LNCAP (cell line): ENCODE results near the gene GSG1L.

Experiments used
- TF ChIP-seq, protein P1 (sequence below): fragments of 450-650 bp; IDR thresholded peaks from 2 replicates; pipeline ENCODE4 v1.5.1; 2017; ENCODE audit warnings: mild to moderate bottlenecking

The GSG1L gene

DNA sequence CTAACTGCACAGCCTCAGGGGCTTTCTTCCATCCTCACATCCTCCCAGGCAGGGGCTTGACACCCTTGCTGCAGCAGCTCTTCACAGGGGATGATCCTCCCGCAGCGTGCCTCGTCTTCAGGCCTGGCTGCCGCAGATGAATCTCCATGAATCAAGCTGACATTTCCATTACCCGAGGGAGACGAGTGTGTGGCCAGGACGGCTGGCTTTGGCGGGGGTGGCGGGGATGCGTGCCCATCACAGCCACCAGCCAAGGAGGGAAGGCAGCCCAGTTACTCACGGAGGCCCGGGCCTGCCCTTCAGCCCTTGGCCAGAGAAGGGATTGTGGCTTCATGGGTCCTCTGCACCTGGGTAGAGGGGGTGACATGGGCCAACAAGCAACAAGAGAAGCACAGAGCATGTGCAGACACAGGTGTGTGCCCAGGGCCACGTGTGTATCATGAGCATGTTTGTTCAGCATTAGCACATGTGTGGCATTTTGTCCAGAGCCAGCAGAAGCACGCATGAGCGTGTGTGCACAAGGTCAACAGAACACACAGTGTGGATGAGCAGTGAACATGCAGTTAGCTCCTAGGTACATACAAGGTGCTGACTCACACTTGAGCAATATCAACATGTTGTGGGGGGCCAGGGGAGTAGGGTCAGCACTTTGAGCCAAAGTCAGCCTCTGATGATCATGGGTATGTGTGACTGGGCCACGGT, 277.1 kb downstream of the GSG1L start:
- TF ChIP-seq, protein P1, sequence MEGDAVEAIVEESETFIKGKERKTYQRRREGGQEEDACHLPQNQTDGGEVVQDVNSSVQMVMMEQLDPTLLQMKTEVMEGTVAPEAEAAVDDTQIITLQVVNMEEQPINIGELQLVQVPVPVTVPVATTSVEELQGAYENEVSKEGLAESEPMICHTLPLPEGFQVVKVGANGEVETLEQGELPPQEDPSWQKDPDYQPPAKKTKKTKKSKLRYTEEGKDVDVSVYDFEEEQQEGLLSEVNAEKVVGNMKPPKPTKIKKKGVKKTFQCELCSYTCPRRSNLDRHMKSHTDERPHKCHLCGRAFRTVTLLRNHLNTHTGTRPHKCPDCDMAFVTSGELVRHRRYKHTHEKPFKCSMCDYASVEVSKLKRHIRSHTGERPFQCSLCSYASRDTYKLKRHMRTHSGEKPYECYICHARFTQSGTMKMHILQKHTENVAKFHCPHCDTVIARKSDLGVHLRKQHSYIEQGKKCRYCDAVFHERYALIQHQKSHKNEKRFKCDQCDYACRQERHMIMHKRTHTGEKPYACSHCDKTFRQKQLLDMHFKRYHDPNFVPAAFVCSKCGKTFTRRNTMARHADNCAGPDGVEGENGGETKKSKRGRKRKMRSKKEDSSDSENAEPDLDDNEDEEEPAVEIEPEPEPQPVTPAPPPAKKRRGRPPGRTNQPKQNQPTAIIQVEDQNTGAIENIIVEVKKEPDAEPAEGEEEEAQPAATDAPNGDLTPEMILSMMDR = no peak

DNA sequence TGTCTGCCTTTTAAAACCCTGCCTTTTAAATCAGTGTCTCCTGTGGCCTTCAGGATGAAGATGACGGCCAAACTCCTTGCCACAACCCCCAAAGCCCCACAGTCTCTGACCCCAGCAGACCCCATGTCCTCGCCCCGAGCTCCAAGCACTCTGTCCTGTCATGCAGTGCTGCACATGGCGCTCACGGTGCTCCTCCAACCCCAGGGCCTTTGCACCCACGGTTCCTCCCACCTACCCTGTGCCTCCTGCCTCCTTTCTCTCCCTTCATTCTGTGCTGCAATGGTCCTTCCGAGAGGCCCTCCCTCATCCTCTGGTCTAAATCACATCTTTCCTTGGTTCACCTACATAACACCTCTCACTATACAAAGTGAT, 278.2 kb downstream of the GSG1L start:
- TF ChIP-seq, protein P1 = no peak

DNA sequence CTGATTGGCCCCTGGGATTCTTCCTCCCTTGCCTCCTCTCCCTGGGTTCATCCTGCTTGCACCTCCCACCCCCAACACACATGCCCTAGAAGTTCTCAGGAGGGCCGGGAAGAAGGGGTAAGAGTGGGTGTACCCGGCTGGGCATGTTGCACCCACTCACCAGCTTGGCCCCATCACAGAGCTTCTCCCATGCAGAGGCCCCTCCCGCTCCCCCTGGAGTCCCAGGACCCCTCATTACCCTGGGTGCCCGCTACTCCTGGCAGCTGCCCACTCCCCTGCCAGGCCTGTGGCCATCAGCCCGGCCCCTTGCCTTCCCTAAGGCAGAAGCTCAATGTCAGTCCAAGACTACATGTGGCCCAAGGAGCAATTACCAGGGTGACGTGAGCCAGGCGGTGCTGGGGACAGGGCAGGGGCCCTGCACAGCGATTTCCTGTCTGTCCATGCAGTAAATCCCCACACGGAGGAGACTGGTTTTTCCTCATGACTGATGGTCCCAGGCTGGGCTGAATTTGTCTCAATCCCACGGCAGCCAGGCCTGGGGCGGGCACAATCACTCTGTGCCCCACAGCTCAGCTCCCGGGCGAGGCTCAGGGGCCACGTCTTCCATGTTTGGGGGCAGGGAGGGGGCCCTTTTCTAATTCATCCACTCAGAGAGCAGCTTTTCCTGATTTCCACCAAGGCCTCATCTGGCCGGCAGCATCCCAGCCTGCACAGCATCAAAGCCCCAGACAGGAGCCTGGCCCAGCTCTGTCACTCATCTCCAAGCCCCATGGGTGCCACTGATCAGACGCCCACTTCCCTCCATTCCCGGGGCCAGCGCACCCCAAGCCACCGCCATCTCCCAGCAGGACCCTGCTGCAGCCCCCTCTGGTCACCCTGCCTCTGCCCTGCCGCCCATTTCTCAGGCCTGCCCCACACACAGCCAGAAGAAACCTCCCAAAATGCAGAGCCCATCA, 278.9 kb downstream of the GSG1L start:
- TF ChIP-seq, protein P1 = no peak

DNA sequence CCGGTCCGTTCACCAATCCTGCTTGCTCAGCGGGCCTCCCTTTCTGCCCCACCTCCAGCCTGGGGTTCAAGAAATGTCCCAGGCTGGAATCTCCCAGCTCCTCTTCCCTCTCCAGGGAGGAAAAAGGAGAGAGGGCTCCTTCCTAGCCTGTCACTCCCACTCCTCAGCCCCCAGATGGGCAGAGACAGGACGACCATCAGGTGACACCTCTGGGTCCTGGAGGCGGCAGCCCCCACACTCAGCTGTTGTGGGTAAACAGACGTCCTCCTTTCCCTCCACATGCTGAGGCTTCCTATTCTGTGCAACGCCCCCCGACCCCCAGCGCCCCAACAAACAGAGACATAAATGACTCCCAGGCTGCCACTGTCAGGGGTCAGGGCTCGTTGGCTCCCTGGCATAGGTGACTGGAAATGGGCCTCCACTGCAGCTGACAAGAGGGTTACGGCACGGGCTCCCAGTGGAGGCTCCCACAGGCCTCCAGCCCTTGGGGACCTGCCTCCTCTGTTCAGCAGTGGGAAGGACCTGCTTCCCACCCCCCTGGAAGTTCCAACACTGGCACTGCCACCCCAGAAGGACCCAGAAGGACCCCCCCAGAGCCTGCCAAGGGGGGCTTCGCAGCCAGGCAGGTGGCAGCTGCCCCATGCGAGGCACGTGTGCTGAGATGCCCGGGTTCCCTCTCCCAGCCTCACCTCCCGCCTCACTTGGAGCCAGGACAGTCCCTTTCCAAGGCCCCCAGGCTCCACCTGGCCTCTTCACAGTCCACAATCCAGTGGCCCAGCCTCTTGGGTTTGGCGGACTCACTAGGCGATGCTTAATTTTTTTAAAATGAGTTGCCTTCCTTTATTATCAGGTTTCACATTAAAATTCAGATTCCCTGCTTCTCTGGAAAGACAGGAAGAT, 281.3 kb downstream of the GSG1L start:
- TF ChIP-seq, protein P1 = no peak

DNA sequence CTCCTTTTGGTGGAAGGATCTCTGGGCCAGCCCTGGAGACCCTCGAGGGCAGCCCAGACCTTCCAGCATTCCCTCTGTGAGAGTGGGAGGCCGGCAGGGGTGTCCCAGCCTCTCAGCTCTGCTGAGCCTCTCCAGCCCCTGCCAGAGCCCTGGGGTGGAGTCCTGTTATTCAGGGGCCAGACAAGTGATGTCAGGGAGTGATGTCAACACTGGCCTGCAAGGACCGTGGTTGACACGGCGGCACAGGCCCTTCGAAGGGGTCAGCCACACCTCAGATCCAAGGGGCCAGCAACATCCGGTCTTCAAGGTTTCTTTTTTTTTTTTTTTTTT, 282.4 kb downstream of the GSG1L start:
- TF ChIP-seq, protein P1 = no peak

DNA sequence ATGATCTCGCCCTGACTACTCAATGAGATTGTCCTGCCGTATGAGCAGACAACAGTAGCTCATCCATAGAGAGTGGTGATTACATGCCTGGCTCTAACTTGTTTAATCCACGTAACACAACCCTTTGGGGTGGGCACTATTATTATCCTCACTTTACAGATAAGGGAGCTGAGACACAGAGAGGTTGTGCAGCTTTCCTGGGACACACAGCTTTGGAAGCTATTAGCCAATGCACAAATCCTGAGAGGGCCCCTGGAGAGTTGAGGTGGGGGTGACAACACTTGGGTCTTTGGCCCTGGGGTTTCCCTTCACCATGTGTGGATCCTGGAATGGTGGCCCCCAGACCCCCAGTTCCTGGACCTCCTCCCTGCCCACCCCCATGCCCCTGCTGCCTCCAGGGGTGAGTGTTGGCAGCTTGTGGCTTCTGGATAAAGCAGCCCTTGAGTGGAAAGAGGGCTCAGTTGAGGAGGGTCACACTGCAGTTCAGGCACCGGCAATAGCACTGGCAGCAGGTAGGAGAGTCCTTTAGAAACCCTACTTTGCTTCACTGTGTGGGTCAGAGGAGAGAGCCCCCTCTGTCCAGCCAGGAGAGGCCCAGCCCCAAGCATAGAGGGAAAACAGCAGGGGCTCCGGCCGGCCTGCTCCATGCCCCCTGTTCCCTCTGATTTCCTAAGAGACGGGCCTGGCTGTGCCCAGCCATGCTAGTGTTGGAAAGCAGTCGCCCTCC, 282.9 kb downstream of the GSG1L start:
- TF ChIP-seq, protein P1 = no peak
